Ovary (tissue), 3 donors: ENCODE data around the gene PIP5K1B.

Experiments
- POLR2A ChIP-seq: fragments of 450-650 bp; IDR thresholded peaks from one replicate; pipeline ENCODE4 v1.6.1; 2017; ENCODE audit warnings: antibody characterized with exemption, mild to moderate bottlenecking, moderate library complexity
- TF ChIP-seq, protein P1 (sequence below), 3 donors: fragments of 450-650 bp in 2 of 3; fragments of 200-600 bp in 1 of 3; IDR thresholded peaks; one replicate each; pipeline versions ENCODE4 v1.5.1 to v1.8.0; 2016 to 2022; ENCODE audit warnings: antibody characterized with exemption in 3 of 3, mild to moderate bottlenecking in 1 of 3
- donor health status: DM: no; HTN: no; CAD: no.

DNA sequence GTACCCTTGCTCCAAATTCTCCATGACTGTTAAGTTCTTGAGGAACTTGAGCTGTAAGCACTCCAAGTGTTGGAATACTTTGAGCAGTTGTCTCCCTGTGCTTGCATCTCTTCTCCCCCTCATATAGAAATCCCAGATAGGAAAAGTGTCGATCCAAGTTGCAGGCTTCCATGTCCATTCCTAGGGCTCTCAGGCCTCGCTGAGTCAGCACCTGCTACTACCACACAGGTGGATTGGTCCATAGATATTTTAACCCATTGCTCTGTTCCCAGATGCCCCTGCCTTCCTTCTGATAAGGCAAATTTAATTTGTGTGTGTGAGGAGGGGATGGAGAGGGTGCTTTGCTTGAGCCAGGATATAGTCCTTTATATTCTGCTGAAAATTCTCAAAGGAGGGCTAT is 95.8 kb downstream of the PIP5K1B start:
- no peak for TF ChIP-seq POLR2A
- TF ChIP-seq, protein P1, sequence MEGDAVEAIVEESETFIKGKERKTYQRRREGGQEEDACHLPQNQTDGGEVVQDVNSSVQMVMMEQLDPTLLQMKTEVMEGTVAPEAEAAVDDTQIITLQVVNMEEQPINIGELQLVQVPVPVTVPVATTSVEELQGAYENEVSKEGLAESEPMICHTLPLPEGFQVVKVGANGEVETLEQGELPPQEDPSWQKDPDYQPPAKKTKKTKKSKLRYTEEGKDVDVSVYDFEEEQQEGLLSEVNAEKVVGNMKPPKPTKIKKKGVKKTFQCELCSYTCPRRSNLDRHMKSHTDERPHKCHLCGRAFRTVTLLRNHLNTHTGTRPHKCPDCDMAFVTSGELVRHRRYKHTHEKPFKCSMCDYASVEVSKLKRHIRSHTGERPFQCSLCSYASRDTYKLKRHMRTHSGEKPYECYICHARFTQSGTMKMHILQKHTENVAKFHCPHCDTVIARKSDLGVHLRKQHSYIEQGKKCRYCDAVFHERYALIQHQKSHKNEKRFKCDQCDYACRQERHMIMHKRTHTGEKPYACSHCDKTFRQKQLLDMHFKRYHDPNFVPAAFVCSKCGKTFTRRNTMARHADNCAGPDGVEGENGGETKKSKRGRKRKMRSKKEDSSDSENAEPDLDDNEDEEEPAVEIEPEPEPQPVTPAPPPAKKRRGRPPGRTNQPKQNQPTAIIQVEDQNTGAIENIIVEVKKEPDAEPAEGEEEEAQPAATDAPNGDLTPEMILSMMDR (IDR thresholded peaks at IDR 0.05) = no peak
